Iris pigment epithelial cell (primary cell): ENCODE results near the gene FDXR.
"Not testable (repeated sequence)": the region's sequence is repeated elsewhere in the genome, so short reads cannot be mapped to it uniquely, and the experiment has no call there.

Experiments used
- DNase-seq: peaks from one replicate; pipeline ENCODE4 v3.0.0-alpha.2; 2011; ENCODE audit warnings: low read depth

Gene FDXR, protein sequence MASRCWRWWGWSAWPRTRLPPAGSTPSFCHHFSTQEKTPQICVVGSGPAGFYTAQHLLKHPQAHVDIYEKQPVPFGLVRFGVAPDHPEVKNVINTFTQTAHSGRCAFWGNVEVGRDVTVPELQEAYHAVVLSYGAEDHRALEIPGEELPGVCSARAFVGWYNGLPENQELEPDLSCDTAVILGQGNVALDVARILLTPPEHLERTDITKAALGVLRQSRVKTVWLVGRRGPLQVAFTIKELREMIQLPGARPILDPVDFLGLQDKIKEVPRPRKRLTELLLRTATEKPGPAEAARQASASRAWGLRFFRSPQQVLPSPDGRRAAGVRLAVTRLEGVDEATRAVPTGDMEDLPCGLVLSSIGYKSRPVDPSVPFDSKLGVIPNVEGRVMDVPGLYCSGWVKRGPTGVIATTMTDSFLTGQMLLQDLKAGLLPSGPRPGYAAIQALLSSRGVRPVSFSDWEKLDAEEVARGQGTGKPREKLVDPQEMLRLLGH

DNA sequence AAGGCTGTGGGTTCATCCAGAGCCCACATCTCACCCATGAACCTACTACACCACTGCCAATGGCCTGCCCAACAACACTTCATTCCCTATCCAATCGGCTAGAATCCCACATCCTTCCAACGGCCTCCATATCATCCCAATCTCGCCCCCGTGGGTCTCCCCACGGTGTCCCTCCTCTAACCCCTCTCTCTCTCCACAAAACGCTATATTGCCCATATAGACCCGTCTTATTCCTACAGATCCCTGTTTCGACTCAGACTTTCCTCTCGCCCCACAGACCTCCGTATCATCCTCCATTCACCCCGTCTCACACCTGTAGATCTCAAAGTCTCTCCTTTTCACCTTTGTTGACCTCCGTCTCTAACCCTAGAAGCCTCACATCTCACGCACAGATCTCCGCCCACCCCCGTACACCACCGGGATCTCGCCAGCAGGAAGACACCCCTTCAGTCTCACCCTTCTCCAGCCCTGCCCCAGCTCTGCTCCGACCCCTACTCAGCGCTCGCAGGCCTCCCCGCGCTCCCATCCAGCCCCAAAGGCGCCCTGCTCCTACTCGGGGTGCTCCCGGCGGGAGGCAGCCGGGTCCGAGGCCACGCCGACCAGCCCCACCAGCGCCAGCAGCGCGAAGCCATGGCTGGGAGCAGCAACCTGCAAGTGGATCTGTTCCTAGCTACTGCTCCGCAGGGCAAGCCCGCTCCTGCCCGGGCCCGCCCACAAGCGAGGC is at the start of gene FDXR:
TSS of gene FDXR (minus strand) at position 682 of the 724 bp plus-strand sequence. CDS start at position 632, 50 bp downstream.
- no peak for DNase-seq

DNA sequence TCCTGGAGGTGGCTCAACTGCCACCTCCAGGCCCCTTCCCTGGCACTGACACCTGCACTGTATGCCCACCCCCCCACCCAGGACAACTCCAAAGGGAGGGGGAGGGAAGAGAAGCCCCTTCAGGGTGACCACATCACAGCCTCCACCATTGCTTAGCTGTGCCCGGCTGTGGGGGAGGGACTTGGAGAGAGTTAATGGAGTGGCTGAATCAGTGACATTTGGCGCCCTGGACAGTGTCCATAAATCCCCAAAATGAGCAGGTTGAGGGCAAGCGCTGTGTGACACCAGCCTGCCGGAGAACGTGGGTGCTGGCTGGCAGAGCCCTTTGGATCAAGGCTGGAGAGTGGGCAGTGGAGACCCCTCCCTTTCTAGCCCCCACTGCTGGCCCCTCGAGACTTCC is 49.4 kb upstream of the FDXR start:
- no peak for DNase-seq

DNA sequence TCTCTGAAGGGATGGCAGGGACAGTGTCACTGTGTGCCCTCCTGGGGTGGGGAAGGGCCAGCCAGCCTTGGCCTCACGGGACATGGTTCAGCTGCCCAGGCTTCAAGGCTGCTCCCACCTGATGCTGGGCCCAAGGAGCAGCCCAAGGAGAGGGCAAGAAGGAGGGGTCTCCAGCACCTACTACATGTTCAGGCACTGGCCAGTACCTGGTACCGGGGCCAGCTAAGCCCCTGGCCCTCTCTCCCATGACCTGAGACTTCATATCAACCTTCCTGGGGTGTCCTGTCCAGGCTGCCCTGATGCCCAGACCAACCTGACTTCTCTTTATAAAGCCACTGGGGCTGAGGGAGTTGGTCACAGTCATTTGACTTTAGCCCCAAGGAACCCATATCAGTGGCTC is 49.0 kb upstream of the FDXR start:
- DNase-seq = no peak

DNA sequence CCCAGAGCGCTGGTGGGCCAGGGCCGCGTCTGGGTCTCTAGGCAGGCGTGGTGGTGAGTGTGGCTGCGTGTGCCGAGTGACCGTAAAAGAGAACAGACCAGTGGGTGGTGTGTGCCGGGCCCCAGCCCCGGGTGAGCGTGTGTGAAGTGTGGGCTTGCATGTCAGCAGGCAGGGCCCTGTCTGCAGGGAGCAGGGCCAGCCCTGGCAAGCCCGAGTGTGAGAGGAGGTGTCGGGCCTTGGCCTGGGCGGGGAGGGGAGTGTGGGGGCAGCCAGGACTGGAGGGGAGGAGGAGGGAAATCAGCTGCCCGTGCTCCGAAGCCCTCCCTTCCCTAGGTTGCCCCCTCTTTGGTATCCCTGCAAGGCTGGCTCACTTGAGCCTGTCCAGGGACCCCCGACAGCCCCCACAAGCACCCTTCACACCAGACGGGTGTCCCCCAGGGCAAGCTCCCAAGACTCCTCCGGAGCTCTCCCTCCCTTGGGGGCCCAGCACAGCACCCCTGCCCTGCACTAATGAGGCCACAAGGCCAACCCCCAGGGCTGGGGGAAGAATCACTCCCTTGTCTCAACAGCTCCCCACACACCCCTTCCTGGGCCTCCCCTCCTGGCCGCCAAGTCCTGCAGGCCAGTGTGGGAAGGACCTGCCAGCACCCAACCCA is 48.4 kb upstream of the FDXR start:
- DNase-seq = no peak

DNA sequence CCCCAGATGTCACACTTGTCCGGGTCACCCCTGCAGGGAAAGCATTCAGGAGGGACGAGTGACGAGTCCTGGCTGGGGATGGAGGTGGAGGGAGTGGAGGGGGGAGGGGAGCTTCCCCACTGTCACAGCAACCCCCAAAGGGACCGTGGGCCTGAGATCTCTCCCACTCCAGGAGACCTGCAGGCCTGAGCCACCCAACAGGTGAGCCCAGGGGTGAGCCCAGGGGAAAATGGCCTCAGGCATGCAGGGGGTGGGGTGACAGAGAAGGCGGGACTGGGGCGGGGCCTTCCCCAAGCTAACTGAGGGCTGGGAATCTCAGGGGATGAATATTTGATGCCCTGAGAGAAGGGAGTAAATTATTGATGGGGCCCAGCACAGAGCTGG is 47.8 kb upstream of the FDXR start:
- DNase-seq = no peak

DNA sequence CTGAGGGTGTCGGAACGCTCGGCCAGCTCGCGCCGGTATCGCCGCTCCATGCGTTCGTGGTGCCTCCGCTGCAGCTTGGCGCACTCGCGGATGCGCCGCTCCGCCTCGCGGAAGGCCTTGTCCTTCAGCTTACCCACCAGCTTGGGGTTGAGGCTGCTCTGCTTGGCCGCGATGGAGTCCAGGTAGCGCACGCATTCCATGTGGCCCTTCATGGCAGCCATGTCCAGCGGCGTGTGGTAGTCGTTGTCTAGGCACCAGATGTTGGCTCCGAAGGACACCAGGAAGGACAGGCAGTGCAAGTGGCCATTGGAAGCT is 47.5 kb upstream of the FDXR start:
- no peak for DNase-seq

DNA sequence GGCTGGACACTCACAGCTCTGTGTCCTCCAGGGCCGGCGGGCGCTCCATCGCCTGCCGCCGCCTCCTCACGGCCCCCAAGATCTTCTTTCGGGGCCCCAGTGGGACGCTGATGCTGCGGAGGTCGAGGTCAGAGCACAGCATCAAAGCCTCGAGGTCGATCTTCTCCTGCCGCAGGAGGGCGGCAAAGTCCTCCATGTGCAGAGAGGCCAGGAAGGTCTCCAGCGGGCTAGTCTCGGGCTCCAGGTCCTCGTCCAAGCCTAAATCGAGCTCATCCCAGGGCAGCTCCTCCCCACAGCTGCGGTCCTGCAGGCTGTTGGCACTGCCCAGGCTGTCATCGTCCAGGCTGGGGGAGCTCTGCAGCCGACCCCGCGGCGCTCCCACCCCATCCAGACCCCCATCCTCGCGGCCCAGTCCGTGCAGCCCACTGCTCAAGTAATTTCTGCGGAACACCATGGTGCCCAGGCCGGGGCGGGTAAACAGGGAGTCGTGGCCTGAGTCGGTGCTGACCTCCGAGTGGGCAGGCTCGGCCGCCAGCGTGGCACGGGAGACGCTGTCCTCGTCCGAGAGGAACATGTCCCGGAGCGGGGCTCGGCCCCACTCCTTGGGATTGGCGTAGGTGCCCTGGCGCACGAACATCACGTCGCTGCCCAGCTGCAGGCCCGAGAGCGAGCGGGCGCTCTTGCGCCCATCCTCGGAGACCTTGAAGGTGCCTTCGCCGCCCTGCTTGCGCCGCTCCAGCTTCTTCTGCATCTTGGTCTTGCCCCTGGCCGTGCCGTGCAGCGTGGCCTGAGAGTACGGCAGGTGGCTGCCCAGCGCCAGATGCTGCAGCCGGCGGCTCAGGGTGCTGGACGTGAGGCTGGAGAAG is 46.9 kb upstream of the FDXR start:
- no peak for DNase-seq

DNA sequence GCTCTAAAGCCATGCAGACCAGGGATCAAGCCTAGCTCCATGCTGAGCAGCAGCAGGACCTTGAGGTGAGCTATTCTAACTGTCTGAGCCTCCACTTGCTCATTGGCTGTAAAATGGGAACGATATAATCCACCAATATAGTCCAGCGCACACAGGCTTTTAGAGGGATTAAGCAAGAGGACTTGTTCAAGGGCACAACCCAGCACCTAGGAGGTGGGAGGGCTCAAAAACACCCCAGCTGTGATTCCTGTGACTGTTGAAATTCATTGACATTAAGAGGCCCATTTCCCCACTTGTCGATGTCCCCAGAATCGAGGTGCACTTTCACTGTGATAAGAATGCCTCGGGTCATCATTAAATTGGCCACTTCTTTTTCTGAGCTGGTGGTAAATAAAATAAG is 46.1 kb upstream of the FDXR start:
- DNase-seq = no peak

DNA sequence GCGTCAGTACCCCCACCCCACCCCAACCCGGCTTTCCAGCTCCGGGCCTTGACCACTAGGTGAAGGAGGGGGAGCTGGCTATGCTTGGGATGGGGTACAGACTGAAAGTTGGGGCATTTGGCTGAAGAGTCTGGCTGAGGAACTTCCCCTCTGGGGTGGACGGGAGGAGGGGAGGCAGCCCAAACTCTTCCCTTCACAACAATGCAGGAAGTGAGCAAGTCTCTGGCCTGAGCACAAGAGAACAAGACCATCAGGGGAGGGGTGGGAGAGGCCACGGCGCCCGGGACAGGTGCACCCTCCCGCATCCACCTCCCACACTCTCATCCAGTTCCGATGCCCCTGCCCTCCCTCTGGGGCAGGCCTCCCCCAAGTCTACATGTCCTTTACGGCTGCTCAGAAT is 44.6 kb upstream of the FDXR start:
- DNase-seq = no peak

DNA sequence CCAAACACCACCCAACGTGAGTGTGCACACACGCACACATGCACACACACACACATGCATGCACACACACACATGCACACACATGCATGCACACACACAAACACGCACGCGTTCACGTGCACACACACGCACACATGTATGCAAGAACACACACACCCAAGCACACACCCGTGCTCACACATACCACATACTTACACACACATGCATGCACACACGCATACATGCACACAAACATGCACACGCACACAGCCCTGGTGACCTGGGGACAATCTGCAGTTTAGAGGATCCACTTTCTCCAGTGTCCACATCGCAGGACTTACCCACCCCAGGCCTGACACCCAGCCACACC is 44.0 kb upstream of the FDXR start:
- no peak for DNase-seq

DNA sequence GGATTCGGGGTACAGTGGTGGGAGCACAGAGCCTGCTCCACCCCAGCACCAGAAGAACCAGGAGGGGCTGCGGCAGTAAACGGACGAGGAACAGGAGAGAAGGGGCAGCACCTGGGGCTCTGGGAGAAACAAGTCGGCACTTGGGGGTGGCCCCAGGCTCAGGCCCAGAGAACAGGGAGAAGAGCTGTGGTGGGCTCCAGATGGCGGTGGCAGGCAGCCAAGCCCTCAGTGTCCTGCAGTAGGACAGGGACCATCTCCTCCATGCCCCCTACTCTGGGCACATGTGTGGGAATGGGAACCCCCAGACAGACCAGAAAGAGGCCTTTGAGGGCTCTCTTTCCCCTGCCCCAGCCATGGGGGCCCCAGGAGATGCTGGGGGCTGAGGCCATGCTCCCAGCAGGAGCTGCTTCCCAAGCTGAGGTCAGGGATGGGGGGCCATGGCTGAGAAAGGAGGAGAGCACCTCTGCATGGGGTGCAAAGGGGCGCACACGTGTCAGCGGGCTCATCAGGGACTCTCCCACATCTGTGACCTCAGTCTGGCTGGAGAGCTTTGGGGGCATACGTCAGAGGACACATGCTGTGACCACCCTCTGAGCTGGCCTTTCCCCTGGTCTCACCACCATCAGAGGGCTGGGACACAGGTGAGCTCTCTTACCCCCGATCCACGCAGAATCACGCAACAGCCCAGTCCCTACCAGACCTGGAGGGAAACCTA is 43.5 kb upstream of the FDXR start:
- DNase-seq = no peak

DNA sequence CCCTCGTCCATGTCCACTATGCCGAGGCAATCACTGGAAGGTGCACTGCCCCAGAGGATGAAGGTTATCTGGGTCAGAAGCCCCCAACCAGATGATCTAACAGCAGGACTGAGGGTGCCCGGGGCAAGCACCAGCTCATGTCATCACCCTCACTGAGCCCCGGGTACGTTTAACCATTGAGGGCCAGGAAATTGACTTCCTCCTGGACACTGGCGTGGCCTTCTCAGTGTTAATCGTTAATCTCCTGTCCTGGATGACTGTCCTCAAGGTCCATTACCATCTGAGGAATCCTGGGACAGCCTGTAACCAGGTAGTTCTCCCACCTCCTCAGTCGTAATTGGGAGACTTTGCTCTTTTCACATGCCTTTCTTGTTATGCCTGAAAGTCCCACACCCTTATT is 38.6 kb upstream of the FDXR start:
- DNase-seq = not testable (repeated sequence)

DNA sequence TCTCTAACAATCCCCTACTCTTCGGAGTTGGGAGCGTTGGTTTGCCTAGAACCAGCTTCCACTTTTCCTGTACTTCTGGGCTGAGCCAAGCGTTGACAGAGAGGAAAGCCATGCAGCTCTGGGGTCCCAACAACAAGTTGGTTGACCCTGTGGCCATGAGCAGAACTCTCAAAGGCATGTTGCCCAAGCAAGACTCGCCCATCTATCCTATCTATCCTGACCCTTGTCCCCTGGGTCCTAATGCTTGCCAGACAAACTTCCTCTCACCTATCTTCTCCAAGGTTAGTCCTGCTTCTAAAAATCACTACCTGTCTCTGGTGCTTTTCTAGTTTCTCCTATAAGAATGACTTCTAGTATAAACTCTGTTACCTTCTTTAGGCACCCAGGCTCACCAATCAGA is 36.3 kb upstream of the FDXR start:
- not testable (repeated sequence) for DNase-seq

DNA sequence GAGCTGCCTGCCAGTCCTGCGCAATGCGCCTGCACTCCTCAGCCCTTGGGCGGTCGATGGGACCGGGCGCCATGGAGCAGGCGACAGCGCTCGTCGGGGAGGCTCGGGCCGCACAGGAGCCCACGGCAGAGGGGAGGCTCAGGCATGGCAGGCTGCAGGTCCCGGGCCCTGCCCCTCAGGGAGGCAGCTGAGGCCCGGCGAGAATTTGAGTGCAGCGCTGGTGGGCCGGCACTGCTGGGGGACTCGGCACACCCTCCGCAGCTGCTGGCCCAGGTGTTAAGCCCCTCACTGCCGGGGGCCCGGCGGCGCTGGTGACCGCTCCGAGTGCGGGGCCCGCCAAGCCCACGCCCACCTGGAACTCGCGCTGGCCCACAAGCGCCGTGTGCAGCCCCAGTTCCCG is 34.2 kb upstream of the FDXR start:
- no peak for DNase-seq

DNA sequence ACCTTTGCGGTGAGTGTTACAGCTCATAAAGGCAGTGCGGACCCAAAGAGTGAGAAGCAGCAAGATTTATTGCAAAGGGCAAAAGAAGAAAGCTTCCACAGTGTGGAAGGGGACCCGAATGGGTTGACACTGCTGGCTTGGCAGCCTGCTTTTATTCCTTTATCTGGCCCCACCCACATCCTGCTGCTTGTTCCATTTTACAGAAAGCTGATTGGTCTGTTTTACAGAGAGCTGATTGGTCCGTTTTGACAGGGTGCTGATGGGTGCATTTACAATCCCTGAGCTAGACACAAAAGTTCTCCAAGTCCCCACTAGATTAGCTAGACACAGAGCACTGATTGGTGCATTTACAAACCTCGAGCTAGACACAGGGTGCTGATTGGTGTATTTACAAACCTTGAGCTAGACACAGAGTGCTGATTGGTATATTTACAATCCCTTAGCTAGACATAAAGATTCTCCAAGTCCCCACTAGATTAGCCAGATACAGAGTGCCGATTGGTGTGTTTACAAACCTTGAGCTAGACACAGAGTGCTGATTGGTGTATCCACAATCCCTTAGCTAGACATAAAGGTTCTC is 33.5 kb upstream of the FDXR start:
- not testable (repeated sequence) for DNase-seq

DNA sequence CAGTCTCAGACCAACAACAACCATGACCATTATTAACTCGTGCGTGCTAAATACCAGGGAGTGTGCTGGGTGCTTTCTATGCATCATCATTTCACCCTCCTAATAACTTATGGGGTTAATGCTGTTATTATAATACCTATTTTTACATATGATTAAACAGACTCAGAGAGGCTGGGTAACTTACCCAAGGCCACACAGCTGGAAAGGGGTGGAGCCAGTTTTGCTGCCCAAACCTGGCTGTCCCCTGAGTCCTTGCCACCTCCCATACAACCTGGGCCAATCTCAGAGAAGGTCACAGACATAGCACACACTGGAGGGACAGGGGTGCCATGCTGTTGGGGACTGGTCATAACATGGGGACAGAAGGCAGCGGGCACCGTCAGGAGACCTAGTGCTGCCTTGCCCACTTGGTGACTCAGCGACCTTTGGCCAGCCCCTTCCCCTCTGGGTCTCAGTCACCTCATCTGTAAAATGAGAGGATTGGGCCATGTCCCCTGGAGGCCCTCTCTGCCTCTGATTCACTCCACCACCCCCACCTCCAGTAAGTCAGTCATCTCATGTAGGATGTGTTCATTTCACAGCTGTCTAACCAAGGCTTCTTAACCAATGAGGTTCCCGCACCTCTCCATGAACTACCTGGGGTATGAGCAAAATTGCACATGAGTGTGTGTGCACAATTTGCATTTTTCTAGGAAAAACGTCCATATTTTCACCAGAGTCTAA is 32.1 kb upstream of the FDXR start:
- DNase-seq = no peak

DNA sequence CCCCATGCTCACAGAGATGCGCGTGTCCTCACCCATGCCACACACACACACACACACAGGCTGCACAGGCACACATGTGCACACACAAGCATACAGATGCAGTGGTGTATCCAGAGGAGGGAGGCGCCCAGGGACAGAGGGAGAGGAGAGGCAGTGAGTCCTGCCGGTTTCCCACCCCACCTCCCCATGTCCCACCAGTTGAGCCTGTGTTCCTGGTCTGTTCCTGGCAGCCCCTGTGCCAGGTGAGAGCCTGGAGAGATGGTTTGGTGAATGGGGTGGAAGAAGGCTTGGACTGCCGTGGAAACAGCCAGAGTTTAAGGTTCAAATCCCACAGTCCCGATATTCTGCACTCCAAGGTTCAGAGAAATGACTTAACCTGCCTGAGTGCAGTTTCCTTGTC is 30.9 kb upstream of the FDXR start:
- DNase-seq = no peak

DNA sequence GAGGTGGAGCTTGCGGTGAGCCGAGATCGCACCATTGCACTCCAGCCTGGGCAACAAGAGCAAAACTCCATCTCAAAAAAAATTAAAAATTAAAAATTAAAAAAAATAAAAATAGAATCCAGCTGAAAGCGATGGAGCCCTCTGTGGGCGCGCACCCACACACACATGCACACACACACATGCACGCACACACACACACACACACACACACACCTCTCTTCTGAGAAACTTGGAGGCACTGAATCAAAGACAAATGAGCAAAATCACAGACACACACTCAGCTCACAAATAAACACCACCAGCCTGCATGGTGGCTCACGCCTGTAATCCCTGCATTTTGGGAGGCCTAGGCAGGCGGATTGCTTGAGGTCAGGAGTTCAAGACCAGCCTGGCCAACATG is 30.2 kb upstream of the FDXR start:
- DNase-seq = no peak

DNA sequence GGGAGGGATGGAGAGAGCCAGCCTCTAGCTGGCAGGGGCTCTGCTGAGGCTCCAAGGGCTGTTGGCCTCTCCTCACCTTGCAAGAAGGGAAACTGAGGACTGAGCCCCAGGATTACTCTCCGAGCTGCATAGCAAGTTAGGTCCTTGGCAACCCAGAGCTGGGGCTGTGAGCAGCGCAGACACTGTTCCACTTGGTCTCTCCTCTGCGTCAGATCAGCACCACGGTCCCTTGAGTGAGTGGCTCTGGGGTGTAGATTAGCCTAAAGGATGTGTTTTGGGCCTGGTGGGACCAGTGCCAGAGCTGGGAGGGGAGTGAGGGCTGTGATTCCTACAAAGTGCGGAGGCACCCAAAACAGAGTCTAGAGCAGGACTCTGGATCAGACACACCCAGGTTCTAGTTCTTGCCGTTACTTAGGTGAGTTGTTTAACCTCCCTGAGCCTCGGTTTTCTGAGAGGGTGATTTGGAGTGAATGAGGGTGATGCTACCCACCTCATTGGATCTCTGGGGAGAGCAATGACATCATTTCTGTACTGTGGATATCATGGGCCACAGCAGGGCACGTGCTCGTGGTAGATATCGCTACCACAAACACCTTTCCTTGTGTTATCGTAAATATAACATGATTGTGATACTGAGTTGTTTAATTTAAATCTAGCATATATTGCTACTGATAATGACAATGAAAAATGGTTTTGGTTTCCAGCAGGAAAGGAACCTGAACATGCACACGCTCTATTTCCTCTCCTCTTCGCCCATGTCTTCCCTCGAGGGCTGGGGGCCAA is 28.8 kb upstream of the FDXR start:
- DNase-seq = no peak

DNA sequence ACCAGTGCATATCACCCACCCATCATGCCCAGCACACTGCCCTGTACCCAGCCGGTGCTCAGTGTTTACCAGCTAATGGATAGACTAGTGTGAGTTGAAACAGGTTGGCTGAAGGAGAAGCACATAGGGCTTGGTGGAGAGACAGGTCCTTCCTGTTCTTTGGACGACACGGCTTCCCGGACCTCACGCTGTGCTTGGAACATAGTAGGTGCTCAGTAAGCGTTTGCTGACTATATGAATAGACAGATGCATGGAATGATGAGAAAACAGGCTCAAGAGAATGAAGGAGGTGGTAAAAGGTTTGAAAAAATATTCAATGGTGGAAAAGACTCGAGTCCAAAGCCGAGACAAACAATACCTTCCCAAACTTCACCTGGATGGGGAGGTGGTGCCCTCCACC is 27.4 kb upstream of the FDXR start:
- DNase-seq = no peak
